Effector CD8-positive, alpha-beta T cell (primary cell): ENCODE results near the gene RPL15.

Experiments
- DNase-seq: peaks from one replicate; lab custom pipeline; 2025; lab: John Stamatoyannopoulos, UW

The RPL15 gene

DNA sequence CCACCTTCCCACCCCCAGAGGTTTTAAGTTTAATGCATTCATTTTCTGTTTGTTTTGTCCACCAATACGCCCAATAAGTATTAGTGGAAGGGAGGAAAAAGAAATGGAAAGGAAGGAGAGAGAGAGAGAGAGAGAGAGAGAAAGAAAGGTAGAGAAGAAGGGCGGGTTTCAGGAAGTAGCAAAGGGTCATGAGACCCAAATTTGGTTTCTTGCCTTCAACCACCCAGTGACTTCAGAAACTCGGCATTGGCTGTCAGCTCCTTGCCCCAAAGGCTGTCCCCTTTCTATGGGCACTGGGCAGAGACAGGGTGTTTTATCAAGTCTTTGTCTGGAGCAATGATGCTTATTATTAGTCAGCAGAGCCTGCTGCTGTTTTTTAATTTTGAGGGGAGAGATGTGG is 14.7 kb downstream of the RPL15 start:
- DNase-seq: no peak

DNA sequence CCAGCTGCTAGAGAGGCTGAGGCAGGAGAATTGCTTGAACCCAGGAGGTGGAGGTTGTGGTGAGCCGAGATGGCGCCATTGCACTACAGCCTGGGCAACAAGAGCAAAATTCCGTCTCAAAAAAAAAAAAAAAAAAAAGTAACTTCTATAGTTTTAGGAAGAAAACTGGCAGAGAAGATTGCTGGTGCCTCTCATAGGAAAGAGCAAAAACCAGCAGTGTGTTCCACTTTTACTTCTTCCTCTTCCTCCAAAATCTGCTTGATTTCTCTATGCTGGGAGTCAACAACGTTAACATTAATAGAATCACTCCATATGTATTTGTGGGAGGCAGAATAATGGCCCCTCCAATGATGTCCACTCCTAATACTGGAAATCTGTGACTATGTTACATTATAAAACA is 15.6 kb downstream of the RPL15 start:
- DNase-seq: no peak

DNA sequence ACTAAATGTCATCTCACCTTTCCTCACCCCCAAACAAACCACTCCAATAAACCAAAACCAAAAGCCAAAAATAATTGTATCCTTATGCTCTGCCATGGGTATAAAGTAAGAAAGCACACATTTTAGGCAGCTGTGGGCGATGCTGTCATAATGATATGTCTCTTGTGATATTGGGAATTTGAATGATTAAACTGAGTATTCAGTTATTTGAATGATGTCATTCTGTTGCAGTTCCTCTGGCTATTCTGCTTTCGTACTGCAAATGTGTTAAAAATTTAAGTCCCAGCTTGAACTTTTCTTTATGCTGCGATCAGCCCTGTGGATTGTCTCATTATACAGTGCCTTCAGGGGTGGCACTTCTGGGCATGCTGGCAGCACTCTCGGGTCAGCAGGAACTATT is 17.3 kb downstream of the RPL15 start:
- no peak for DNase-seq

DNA sequence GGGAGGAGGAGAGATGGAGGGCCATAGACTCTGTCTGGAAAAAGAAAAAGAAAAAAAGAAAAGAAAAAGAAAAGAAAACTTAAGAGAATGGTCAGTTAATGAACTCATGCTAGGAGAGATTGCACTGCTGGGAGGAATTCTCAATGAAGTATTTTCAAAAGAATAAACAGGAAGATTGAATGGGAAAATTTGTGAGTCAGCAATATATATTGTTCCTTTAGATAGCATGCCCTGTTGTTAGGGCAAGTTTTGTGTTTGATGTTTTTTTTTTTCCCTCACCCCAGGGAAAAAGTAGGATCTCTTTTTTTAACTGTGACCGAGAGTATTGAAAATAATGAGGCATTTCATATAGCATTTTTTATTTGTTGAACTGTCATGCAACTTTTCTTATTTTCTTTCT is 20.4 kb downstream of the RPL15 start:
- DNase-seq: no peak

DNA sequence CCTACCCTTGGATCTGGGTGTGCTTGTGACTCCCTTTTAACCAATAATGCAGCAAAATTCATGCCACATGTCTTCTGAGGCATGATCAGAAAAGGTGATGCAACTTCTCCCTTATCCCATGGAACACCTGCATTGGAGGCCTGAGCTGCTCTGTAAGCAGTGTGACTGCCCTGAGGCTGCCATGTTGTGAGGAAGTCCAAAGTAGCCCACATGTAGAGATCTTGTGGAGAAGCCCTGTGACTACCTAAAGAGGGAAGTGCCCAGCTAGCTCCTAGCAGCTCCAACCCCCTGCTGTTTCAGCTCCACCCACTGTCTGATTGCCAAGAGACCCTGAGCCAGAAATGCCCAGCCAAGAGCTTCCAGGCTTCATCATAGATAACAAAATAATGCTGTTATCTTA is 21.8 kb downstream of the RPL15 start:
- DNase-seq: no peak

DNA sequence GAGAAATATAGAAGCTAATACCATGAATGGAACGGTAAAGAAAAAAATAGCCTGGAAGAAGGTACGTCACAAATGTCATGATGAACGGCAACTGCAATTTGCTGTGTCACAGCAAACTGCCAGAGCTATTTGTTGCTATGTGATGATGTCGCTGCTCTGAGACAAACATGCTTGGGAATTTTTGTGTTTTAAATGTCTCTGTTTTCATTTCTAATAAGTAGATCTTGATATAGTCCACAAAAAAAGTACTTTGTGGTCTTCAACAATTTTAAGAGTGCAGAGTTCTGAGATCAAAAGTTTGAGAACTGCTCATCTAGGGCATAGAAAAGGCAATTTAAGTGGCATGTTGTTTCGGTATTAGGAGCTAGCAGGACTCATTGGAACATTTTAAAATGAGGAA is 23.8 kb downstream of the RPL15 start:
- DNase-seq: no peak

DNA sequence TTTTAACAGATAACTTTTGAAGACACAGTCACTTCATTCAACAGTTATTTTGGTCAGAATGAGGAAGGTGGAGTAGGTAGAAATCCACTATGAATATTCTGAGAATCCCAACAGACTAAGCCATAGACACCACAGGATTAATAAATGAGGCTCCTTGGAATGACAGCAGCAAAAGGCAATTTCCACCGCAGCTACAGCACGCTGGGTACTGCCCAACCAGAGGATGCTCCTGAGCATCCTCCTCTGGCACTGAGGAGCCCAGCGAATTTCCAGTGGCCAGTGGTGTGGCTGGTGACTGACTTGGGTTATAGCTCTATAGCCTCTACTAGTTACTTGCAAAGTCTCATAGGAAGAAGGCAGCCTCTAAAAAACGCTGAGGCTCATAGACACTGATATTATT is 24.5 kb downstream of the RPL15 start:
- DNase-seq: no peak

DNA sequence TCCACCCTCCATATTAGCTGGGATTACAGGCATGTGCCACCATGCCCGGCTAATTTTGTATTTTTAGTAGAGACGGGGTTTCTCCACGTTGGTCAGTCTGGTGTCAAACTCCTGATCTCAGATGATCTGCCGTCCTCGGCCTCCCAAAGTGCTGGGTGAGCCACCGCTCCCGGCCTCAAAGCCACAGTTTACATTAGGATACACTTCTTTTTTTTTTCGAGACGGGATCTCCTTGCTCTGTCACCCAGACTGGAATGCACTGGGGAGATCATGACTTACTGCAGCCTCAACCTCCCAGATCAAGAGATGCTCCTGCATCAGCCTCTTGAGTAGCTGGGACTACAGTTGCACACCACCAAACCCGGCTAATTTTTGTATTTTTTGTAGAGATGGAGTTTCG is 25.6 kb downstream of the RPL15 start:
- no peak for DNase-seq

DNA sequence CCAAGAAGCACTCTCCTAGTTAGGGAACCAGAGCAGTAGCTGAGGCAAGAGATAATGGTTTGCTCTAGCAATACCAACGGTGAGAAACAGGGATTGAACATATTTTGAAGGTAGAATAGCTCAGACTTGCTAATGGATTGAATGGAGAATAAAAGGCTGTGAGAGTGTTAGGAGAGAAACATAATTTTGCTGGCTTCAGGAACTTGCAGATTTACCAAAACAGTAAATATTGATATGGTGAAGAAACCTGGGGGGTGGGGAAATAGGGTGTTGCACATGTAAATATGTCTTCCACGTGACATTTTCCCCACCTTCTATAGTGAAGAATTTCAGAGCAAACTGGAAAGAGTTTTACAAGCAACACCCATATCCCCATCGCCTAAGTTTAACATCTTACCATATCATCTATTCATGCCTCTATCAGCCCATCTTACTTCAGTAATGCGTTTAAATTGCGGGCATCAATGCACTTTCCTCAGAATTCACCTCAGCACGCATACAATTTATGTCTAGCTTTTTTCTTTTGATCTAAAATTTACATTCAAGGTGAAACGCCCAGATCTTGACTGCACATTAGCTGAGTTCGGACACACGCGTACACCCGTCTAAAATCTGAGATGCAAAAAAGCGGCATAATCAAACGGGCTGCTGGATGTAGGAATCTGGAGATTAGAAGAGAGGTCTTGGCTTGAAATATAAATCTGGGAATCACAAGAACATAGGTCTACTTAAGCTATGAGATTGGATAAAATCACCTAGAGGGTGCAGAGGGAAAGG is 27.3 kb downstream of the RPL15 start:
- DNase-seq: no peak

DNA sequence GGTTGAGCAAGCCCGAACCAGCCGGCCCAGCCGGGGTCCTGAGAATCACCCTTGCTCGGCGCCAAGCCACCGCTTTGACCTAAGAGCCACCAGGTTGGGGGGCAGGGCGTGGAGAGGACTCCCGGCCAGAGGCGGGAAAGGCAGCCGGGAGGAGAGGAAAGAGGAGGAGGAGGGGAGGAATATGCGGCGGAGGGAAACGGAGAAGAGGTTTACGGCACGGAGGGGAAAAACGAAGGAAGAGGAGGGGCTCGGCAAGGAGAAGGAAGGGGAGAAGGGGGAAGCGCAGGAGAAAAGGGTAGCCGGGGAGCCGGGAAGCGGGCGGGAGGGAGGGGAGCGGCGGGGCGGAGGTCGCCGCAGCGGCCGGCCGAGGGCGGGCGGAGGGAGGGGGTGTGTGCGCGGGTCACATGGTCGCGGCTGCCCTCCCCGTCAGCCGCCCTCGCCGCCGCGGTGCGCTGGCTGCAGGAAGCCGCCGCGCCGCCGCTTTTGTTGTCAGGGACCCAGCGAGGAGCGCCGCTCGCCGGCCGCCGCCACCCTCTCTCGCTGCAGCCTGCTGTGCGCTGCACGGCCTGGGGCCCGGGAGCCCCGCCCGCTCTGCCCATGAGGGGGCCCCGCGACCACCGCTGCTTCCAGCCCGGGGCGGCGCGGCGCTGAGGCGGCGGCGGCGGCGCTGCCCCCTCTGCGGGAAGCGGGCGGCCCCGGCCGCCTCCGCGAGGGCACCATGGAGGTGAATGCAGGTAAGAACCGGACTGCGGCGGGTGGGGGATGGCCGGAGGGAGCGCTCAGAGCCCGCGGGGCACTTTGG is 28.1 kb downstream of the RPL15 start, which contains the start of gene NR1D2:
Gene NR1D2 (plus strand): TSS at position 426 of the 802 bp plus-strand sequence. CDS start 293 bp downstream, at position 719.
- DNase-seq: peak; percentile 60

DNA sequence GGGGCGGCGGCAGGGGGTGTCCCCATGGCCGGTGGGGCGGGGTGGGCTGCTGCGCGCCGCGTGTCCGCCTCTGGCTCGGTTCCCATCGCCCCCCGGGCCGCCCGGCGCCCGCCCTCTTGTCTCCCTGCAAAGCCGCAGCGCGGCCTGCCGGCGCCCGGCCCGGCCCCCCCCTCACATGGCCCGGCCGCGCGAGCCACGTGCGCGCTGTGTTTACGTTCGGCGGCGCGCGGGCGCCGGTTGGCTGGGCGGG is 28.7 kb downstream of the RPL15 start:
- DNase-seq: no peak

DNA sequence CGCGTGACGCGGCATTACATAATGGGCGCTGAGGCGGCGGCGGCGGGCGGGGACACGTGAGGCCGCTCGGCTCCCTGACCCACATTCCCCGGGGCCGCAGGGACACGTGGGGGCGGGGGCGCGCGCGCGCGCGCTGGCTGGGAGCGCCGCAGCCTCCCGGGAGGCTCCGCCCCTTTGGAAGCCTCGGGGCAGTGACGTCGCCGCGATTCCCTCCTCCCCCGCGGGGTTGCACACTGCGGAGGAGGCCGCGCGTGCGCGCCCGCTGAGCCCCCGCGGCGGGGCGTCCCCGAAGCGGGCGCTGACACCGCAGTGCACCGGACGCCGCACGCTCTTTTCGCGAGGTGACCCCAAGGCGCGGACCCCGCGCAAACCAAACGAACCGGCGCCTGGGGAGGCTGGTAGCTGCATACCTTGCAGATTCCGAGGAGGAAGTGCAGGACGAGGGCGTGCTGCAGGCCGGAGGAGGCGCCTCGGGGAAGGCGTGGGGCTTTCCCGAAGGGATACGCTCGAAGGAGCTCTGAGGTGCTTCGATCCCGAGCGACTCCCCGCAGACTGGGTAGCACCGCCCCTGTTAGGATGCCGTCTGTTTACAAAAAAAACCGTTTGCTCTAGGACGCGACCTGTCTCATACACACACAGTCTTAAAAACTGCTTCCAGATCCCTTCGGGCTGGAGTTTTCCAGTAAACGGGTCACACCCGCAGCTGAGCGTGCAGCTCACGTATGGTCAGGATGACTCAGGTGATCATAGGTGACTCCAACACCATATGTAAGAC is 29.2 kb downstream of the RPL15 start:
- DNase-seq: peak; percentile 97

DNA sequence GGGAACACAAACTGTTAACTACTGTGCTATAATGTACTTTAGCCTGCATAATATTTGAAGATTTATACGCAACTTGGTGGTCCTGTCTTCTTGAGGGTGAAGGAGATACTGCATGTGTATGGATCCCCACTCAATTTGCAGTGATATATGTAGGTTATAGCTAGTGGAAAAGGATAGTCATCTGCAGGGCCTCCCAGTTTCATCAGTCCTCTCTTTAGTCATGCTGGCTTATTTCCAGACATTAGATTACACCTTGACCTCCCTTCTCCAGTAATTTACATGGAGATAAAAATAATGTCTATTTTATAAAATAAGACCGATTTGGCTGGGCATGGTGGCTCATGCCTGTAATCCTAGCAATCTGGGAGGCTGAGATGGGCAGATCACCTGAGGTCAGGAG is 31.8 kb downstream of the RPL15 start:
- no peak for DNase-seq

DNA sequence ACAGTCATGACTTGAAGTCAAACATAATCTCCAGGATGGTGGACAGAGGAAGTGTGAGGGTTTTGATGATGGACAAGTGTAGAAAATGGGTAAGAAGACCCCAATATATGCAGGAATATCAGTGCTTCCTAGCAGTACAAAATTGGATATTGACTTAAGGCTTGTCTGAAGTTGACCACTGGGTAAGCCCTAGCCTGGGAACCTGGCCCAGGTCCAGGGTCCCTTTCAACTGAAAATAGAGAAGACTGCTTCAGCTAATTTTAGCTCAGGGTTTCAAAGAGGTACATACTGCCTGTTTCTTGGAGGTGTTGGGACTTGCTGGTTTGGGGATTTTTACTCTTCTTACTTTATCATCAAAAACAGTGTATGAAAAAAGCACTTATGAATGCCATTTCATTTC is 32.9 kb downstream of the RPL15 start:
- DNase-seq: no peak

DNA sequence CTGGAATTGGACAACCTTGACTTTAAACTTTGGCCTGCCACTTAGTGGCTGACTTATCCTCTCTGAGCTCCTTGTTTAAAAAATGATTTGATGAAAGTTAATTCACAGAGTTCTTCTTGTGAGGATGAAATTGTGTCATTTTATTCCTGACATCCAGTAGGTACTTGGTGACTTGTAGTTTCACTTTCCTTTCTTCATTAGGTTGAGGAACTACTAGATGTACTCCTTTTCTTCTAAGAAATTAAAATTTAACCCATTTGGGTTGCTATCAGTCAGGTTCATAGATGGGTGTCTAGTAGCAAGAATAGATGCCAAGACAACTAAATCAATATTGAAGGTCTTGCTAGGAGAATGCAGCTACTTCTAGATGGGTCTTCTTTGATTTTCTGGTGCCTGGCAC is 33.4 kb downstream of the RPL15 start:
- no peak for DNase-seq

DNA sequence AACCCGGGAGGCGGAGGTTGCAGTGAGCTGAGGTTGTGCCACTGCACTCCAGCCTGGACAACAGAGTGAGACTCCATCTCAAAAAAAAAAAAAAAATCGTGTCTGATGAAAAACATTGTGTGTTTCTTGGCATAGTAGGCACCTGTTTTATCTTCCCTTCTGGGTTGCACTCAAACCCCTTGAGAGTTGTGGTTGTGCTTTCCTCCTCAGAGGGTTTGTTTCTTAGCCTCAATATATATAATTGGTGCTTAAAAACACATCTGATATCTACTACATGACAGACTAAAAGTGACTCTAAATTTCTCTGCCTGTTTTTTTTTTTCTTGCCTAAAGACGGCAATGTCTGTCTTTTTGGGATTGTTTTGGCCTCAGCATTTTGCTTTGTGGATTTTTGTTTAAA is 35.7 kb downstream of the RPL15 start:
- DNase-seq: no peak

DNA sequence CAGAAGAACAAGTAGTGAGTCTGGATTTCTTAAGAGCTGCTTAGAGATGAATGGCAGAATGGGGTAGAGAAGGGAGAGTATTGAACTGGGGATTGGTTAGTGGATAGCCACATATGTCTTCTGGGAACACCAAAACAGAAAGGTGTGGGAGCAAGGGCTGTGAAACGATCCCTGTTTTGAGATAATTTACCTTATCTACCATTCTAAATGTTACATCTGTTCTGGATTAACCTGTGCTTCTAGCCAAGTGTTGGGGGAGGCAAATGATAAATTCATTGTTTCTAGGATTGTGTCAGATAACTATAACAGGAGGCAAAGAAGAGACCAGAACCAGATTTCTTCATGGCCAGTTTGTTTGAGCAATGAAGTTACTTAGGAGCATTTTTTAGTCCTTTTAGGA is 36.6 kb downstream of the RPL15 start:
- no peak for DNase-seq

DNA sequence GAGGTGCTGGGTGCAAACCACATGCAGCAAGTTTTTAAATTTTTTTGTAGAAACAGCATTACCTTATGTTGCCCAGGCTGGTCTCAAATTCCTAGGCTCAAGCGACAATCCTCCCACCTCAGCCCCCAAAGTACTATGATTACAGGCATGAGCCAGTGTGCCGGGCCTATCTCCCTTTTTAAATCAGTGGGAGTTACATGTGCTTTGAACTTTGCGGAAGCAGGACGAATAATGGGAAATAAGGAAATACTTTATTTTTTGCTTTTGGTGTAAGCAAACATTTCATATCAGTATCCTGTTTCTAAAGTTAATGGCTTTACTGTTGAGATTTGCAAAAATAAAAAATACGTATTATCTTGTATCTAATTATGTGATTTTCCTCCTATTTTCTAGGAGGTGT is 37.2 kb downstream of the RPL15 start:
- no peak for DNase-seq

DNA sequence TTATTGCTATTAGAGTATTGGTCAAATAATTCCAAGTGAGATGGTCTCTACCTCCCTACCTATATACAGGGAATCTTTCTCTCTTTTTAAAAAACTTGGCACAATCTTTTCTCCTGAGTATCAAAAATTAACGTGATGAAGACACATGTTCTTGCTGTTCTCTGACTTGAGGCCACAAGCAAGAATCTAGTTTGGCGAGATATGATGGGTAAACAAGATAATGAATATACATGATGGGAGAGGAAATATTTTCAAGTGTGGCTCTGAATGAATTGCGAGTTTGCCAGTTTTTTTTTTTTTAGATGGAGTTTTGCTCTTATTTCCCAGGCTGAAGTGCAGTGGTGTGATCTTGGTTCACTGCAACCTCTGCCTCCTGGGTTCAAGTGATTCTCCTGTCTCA is 39.8 kb downstream of the RPL15 start:
- no peak for DNase-seq

DNA sequence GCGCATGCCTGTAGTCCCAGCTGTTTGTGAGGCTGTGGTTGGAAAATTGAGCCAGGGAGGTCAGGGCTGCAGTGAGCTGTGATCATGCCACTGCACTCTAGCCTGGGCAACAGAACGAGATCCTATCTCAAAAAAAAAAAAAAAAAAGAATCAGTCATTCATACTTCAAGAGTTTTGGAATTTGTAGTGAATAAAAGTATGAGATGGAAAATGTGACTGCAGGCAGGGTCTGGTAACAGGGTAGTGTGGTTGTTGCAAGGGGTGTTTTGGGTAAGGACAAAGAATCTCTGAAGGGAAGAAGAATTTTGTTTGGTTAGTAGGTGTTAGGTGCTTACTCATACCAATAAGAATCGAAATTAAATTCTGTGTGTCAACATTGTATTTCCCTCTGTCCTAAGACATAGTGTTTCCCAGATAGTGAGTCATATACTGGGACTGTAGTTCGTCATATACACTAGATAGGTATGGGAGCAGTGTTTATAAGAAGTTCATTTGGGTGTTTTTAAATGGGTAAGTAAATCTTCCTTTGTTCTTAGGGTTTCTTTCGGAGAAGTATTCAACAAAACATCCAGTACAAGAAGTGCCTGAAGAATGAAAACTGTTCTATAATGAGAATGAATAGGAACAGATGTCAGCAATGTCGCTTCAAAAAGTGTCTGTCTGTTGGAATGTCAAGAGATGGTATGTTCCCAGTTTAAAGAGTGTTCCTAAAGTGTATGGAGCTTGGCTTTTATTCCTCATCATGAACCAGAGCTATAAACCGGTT is 42.4 kb downstream of the RPL15 start:
- no peak for DNase-seq

DNA sequence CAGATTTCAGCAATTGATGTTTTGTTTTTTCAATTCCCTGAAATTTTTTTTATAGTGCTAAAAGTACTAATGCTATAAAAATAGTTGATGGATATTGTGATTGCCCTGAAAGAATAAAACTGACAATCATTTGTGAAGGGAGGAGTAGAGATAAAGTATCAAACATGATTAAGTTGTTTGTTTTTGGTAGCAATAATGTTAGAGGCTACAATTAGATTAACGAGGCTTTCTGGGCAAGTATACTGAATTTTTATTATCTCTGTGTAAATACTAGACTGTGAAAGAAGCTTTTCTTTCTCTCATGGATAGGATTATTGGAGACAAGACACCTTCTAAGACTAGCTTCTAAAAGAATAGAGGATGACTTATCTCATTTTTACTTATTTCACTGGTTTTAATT is 43.7 kb downstream of the RPL15 start:
- no peak for DNase-seq

DNA sequence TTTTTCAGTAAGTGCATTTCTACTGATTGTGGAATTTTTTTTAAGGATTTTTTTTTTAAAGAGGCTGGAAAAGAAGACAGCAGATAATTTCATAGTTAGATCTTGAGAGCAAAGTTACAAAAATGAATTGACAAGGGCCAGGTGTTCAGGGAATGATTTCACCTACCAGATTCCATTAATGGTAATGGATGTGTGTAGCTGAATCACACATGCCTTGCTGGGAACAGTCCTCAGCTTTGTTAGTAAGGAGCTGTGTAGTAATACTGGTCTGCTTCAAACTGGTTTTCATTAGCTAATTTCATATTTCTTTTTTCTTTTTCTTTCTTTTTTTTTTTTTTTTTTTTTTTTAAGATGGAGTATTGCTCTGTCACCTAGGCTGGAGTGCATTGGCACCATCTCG is 44.1 kb downstream of the RPL15 start:
- no peak for DNase-seq
